Right cardiac atrium (tissue), 5 donors: ENCODE data around the gene SZRD1. TPM values are rescaled to one million over a fixed set of nuclear protein-coding genes. Genes with fewer than 3 reads are reported as not detected.

Experiments
- ATAC-seq, 2 donors: fragments of 200-7000 bp; cut with Tn5 transposase; one replicate each; pipeline versions ENCODE4 v1.8.0 to v1.9.1; 2020; ENCODE audit warnings: moderate library complexity in 2 of 2, mild to moderate bottlenecking in 1 of 2
- DNase-seq, 3 donors: peaks; one replicate each; pipeline ENCODE4 v3.0.0-alpha.2; 2020
- H3K27ac ChIP-seq: one replicate; pipeline ENCODE4 v1.5.1; 2013; ENCODE audit warnings: mild to moderate bottlenecking, low read length, control low read depth, moderate library complexity
- H3K27me3 ChIP-seq: one replicate; pipeline ENCODE4 v1.6.1; 2013; ENCODE audit not compliant: control insufficient read depth, insufficient read depth
- H3K4me1 ChIP-seq: one replicate; pipeline ENCODE4 v1.6.1; 2013; ENCODE audit warnings: low read length; ENCODE audit not compliant: control insufficient read depth, insufficient read depth
- H3K4me3 ChIP-seq: one replicate; pipeline ENCODE4 v1.5.1; 2013; ENCODE audit warnings: low read length, control low read depth
- H3K9me3 ChIP-seq: one replicate; pipeline ENCODE4 v1.6.1; 2013; ENCODE audit warnings: low read length; ENCODE audit not compliant: control insufficient read depth
- WGBS: extraction: QIAGEN DNeasy Blood & Tissue Kit; methylation state at CpG from one replicate; pipeline ENCODE4 v1.1.7; 2013; 5-methylcytosine and 5-hydroxymethylcytosine counted together
- intact Hi-C, 4 donors: fragments of 100-400 bp; cut with DNase I; formaldehyde crosslinking; loops; one replicate each; pipeline versions ENCODE4 v1.11.0 to v1.14.0; 2022 to 2023
- polyA plus RNA-seq: library from polyadenylated mRNA; stranded (reverse); fragments of 200-250 nt; gene quantifications from one replicate; pipeline ENCODE4 v1.2.3, GENCODE V29; 2013
- total RNA-seq, 4 donors: library from RNA; stranded (reverse); fragmentation: NEBNext Ultra II Directional; extraction: Animal tissue kit (Norgen Biotek cat#: 25700); gene quantifications; one replicate each; pipeline ENCODE4 v1.2.1, GENCODE V29; 2021
- donor health status: healthy with polysubstance abuse.
- donor health status: DM: no; HTN: yes; CAD: no.
- donor health status: DM: no; HTN: no; CAD: no.
- donor health status: DM: no; HTN: yes; CAD: no; lungs with severe emphysema.
- donor health status: DM: yes; HTN: yes; CAD: no.

The SZRD1 gene
- total and polyA plus RNA-seq, 5 donors = 70.7 to 132 (median 108) TPM

DNA sequence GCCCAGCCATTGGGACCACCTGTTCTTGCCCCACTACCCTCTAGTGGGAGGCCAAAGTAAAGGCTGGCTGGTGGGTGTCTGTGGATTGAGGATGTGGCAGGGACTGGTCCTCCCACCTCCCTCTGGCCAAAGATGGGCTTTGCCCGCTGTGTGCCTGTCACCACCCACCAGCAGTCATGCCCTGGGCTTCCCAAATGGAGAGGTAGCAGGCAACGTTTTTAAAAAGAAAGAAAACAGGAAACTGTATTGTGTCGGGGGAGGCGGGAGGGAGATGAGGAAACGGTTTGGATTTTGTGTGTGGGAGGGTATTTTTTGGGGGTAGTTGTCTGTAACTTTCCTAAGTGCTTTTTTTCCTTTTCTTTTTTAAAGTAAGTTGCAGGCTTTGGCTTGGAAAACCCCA, 30.1 kb downstream of the SZRD1 start:
- H3K9me3 ChIP-seq = no peaks in the 10 kb centered on the region
- ATAC-seq (no peak), DNase-seq (no peak)
- H3K4me1 ChIP-seq = peaks cover 17% of the 10 kb centered on the region
- H3K27me3 ChIP-seq = no peaks in the 10 kb centered on the region
- 46% methylated on average over 5 of the region's 5 CpGs for WGBS
- no peak overlapping the region for H3K27ac ChIP-seq
- intact Hi-C loops = no loop called here
- H3K4me3 ChIP-seq = no peak overlapping the region

DNA sequence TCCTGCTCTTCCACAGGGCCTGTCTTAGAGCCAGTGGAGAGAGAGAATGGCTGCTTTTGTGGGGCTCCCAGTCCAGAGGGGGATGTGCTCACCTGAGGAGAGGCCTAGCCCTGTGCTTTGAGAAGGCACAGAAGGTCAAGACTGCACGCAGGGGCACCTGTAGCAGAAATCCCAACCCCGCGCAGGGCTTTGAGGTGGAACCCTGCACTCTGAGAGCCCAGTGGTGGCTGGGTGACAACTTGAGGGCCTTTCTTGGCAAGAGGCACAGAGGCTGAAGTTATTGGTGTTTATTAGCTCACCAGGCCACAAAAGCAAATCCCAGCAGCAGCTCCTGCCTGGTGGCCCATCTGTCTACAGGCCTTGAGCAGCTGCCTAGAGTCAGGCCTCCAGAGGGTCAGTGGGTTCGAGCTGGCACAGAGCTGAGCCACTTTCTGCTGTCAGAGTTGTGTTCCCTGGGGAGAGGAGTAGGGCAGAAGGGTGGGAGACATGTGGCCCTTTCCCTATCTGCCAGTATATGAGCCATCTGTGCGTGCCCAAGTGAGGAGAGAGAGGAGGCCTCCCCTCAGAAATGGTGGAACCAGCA, 31.4 kb downstream of the SZRD1 start:
- intact Hi-C loops = no loop called here
- ATAC-seq = no peak
- WGBS = 91% methylated on average over 5 of the region's 5 CpGs
- H3K27ac ChIP-seq = no peak overlapping the region
- no peaks in the 10 kb centered on the region for H3K9me3 ChIP-seq
- no peaks in the 10 kb centered on the region for H3K27me3 ChIP-seq
- no peak overlapping the region for H3K4me3 ChIP-seq
- peaks cover 4% of the 10 kb centered on the region for H3K4me1 ChIP-seq
- no peak for DNase-seq

DNA sequence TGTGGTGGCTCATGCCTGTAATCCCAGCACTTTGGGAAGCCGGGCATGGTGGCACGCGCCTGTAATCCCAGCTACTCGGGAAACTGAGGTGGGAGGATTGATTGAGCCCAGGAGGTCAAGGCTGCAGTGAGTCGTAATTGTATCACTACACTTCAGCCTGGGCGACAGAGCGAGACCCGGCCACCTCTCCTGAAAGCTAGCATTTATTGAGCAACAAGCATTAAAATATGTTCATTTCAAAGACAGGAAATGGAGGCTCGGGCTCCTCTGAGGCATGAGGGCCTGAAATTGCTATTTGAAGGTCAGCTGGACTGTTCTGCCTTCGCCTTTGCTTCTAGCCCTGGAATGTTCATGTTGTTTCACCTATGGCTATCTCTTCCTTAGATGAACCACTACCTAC, 35.7 kb downstream of the SZRD1 start:
- H3K27me3 ChIP-seq = no peaks in the 10 kb centered on the region
- DNase-seq (no peak), ATAC-seq (no peak)
- WGBS = 85% methylated on average over 10 of the region's 10 CpGs
- H3K9me3 ChIP-seq = no peaks in the 10 kb centered on the region
- no peak overlapping the region for H3K27ac ChIP-seq
- no peak overlapping the region for H3K4me3 ChIP-seq
- no peaks in the 10 kb centered on the region for H3K4me1 ChIP-seq
- intact Hi-C loops = no loop called here

DNA sequence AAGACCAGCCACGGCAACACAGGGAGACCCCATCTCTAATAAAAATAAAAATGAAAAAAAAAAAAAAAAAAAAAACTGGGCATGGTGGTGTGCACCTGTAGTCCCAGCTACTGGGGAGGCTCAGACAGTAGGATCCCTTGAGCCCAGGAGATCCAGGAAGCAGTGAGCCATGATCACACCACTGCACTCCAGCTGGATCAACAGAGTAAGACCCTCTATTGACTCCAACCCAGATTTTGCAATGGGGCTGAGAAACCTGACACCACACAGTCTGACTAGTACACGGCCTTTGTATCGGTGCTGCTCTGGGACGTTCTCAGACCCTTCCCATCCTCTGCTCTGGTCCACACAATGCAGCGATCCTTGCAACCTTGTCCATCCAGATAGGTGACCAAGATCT, 38.4 kb downstream of the SZRD1 start:
- DNase-seq (no peak), ATAC-seq (no peak)
- WGBS = 69% methylated on average over 5 of the region's 5 CpGs
- H3K27me3 ChIP-seq = no peaks in the 10 kb centered on the region
- no peak overlapping the region for H3K4me3 ChIP-seq
- intact Hi-C loops = no loop called here
- no peaks in the 10 kb centered on the region for H3K9me3 ChIP-seq
- H3K27ac ChIP-seq = no peak overlapping the region
- H3K4me1 ChIP-seq = no peaks in the 10 kb centered on the region

DNA sequence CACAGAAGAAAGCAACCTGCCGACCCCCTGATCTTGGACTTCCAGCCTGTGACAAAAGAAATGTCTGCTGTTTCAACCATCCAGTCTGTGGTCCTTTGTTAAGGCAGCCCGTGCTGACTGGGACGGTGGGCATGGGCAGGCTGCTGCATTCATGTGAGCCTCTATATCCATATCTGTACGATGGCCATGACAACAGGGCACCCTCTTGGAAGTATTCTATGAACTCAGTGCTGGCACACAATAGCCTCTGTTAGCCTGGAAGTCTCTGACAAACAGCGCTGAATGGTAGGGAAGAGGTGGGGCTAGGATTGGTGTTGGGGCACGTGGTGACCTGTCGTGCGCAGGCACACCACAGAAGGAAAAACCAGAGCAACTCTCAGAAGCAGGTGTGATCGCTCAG, 39.8 kb downstream of the SZRD1 start:
- Histone ChIP-seq H3K4me3 (no peak overlapping the region), H3K27me3 (no peaks in the 10 kb centered on the region), H3K4me1 (no peaks in the 10 kb centered on the region), H3K27ac (no peak overlapping the region), H3K9me3 (no peaks in the 10 kb centered on the region)
- intact Hi-C loops = no loop called here
- ATAC-seq = no peak
- WGBS = 88% methylated on average over 9 of the region's 9 CpGs
- no peak for DNase-seq

DNA sequence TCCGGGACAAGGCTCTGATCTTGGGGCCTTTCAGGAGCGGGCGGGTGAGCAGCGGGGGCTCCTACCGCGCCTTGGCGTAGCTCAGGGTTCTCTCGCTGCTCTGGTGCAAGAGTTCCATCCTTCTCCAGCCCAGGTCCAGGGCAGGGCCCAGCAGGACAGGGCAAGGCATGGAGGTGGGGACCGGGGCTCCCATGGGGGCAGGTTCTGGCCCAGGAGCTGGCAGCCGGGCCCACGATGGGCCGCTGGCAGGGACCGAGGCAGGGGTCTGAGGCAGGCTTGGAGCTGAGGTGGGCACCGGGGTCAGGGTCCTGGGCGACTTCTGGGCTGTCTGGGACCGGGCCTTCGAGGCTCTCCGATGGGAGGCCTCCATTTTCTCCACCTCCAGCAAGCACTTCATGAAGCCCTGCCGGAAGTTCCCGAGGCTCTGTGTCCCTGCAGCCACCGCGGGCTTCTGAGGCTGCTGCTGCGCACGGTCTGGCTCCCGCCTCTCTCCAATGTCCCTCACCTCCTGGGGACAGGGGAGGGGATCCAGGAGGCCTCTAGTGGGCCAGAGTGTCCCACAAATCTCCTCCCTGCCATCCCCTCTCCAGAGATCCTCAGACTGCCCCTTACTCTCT, 42.6 kb downstream of the SZRD1 start:
- no peaks in the 10 kb centered on the region for H3K9me3 ChIP-seq
- ATAC-seq (peak in 1 of 2 donors; percentile 46), DNase-seq (no peak)
- H3K4me1 ChIP-seq = no peaks in the 10 kb centered on the region
- intact Hi-C loops = no loop called here
- no peak overlapping the region for H3K27ac ChIP-seq
- no peak overlapping the region for H3K4me3 ChIP-seq
- WGBS = 87% methylated on average over 25 of the region's 25 CpGs
- H3K27me3 ChIP-seq = no peaks in the 10 kb centered on the region

DNA sequence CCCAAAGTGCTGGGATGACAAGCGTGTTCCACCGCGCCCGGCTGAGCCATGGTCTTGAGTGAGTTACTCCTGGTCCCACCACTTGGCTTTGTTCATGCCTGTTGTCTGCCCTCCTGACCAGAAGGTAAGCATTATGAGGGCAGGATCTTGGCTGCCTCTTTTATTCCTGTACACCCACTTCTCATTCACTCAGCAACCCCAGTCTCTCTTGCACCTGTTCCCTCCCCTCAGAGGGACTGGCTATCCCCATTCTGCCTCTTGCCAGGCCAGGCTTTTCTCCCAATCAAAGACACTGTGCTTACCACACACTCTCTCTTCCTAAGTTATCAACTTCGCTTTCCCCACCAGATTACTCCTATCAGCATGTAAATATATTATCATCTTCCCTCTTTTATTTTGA, 43.8 kb downstream of the SZRD1 start:
- no peaks in the 10 kb centered on the region for H3K27me3 ChIP-seq
- H3K4me3 ChIP-seq = no peak overlapping the region
- WGBS = 93% methylated on average over 5 of the region's 5 CpGs
- intact Hi-C loops = no loop called here
- no peaks in the 10 kb centered on the region for H3K4me1 ChIP-seq
- no peak overlapping the region for H3K27ac ChIP-seq
- DNase-seq = no peak
- H3K9me3 ChIP-seq = no peaks in the 10 kb centered on the region
- no peak for ATAC-seq

DNA sequence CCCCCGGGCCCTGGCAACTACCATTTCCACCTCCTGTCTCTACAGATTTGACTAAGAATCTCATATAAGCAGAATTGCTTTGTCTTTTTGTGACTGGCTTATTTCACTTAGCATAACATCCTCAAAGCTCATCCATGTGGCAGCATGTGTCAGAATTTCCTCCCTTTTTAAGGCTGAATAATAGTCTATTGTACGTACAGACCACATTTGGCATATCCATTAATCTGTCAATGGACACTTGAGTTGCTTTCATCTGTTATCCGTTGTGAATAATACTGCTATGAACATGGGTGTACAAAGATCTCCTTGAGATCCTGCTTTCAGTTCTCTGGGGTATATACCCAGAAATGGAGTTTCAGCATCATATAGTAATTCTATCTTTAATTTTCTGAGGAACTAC, 46.1 kb downstream of the SZRD1 start:
- WGBS = 72% methylated on average over 3 of the region's 3 CpGs
- intact Hi-C loops = no loop called here
- Histone ChIP-seq H3K9me3 (no peaks in the 10 kb centered on the region), H3K4me1 (no peaks in the 10 kb centered on the region), H3K27ac (no peak overlapping the region), H3K27me3 (no peaks in the 10 kb centered on the region), H3K4me3 (no peak overlapping the region)
- DNase-seq = no peak
- ATAC-seq = no peak

DNA sequence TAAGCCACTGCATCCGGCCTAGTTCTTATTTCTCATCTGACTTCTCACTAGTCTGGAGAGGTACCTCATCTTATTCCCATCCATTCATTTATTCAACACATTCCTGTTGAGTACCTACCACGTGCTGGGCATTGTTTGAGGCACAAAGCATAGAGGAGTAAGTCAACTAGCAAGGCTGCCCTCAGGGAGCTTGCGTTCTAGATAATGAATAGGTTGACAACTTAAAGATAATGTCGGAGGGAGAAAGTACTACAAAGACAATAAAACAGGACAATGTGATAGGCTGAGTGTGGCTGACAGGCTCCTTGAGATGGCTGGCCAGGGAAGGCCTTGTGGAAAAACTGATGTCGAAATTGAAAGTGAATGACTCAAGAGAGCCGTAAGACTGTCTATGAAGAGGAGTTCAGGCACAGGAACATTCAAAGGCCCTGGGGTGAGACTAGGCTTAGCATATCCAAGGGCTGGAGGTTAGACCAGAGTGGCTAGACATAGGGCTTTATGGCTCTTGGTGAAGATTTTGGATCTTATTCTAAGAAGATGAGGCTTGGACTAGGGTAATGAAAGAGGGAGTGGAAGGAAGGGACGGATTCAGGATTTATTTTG, 51.9 kb downstream of the SZRD1 start:
- WGBS = 84% methylated on average over 7 of the region's 7 CpGs
- intact Hi-C loops = no loop called here
- Histone ChIP-seq H3K27ac (no peak overlapping the region), H3K4me1 (no peaks in the 10 kb centered on the region), H3K9me3 (no peaks in the 10 kb centered on the region), H3K4me3 (no peak overlapping the region), H3K27me3 (no peaks in the 10 kb centered on the region)
- DNase-seq (no peak), ATAC-seq (no peak)

DNA sequence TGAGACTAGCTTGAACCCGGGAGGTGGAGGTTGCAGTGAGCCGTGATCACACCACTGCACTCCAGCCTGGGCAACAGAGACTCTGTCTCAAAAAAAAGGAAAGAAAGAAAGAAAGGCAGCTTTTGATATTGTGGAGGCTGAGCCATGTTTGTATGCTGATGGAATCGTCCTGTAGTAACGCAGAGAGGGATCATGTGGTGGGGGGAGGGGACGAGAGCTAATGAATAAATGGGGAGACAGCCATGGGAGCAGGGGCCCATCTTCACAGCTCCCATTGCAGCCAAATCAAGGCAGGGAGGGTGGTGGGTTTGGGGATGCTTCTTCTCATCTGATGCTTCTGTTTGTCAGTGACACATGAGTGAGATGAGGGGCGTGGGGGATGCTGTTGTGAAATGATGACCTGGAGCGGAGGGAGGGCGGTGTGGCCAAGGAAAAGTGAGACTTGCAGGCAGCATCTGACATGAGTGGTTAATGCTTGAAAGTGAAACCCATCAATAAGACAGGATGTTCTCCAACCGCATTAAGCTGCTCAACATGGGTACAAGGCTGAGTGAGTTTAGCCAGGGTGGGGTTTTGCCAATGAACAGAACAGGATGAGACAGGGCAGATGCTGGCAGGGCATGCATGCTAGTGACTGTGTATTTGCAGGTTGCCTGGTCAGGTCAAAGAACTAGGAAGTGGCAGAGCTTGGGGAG, 53.5 kb downstream of the SZRD1 start:
- Histone ChIP-seq H3K4me3 (no peak overlapping the region), H3K27me3 (no peaks in the 10 kb centered on the region), H3K4me1 (no peaks in the 10 kb centered on the region), H3K9me3 (no peaks in the 10 kb centered on the region), H3K27ac (no peak overlapping the region)
- 64% methylated on average over 9 of the region's 9 CpGs for WGBS
- ATAC-seq (no peak), DNase-seq (no peak)
- intact Hi-C loops = no loop called here

DNA sequence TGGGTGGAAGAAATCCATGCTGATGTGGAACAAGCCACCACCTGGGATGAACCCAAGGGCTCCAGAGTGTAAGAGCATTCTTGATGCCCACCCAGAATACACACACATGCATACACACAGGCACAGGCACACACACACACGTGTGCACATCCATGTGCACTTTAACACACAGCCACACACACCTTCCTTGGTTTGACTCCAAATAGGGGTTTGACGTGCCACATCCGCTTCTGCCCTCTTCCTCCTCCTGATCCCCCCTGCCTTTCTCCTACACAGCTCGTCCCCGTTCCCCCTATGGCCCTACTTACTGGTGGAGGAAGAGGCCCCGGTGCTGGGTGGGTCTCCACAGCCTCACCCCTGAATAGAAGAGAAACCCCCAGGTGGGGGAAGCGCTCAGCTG, 54.2 kb downstream of the SZRD1 start:
- ATAC-seq = peak in 1 of 2 donors; percentile 23
- Histone ChIP-seq H3K4me1 (no peaks in the 10 kb centered on the region), H3K27ac (no peak overlapping the region), H3K27me3 (no peaks in the 10 kb centered on the region), H3K9me3 (no peaks in the 10 kb centered on the region), H3K4me3 (no peak overlapping the region)
- WGBS = 80% methylated on average over 7 of the region's 7 CpGs
- intact Hi-C loops = no loop called here
- no peak for DNase-seq
